Vagina (tissue), 2 donors: ENCODE results near the gene SUN1. TPM values are rescaled to one million over a fixed set of nuclear protein-coding genes. Genes with fewer than 3 reads are reported as not detected.

ENCODE experiments used
- DNase-seq, 2 donors: peaks; one replicate each; pipeline ENCODE4 v3.0.0-alpha.2; 2017; ENCODE audit errors: extremely low spot score in 2 of 2
- H3K27ac ChIP-seq: fragments of 200-600 bp; sonication (generic); one replicate; pipeline ENCODE4 v1.5.1; 2019
- H3K27me3 ChIP-seq: fragments of 200-600 bp; sonication (generic); one replicate; pipeline ENCODE4 v1.5.1; 2019
- H3K36me3 ChIP-seq, 2 donors: fragments of 200-600 bp; sonication (generic); one replicate each; pipeline ENCODE4 v1.5.1; 2017 to 2019
- H3K4me1 ChIP-seq: fragments of 200-600 bp; sonication (generic); one replicate; pipeline ENCODE4 v1.5.1; 2019
- H3K4me3 ChIP-seq, 2 donors: fragments of 200-600 bp; sonication (generic); 1 replicate in 1 of 2; 2 replicates in 1 of 2; pipeline ENCODE4 v1.5.1; 2016 to 2019
- H3K9me3 ChIP-seq: fragments of 200-600 bp; sonication (generic); one replicate; pipeline ENCODE4 v1.5.1; 2019
- POLR2A ChIP-seq, 2 donors: fragments of 450-650 bp; IDR thresholded peaks; one replicate each; pipeline ENCODE4 v1.6.1; 2017; ENCODE audit warnings: antibody characterized with exemption in 2 of 2, mild to moderate bottlenecking in 2 of 2, moderate library complexity in 2 of 2
- POLR2AphosphoS5 ChIP-seq, 2 donors: sonication (generic); formaldehyde crosslinking; IDR thresholded peaks; one replicate each; pipeline ENCODE4 v1.9.0; 2017; ENCODE audit warnings: antibody characterized with exemption in 2 of 2, mild to moderate bottlenecking in 2 of 2, low read depth in 1 of 2; ENCODE audit not compliant: insufficient read depth in 1 of 2
- intact Hi-C: fragments of 100-400 bp; cut with DNase I; formaldehyde crosslinking; loops from one replicate; pipeline ENCODE4 v1.15.1; 2023
- total RNA-seq: library from RNA; depleted of rRNA; stranded (reverse); fragments of >200 nt; gene quantifications from one replicate; pipeline ENCODE4 v1.2.3, GENCODE V29; 2016
- TF ChIP-seq, protein P1 (sequence below), 3 experiments: fragments of 450-650 bp in 2 of 3; fragments of 200-600 bp in 1 of 3; sonication (generic) in 1 of 3; IDR thresholded peaks; one replicate each; pipeline ENCODE4 v1.5.1; 2017 to 2019; ENCODE audit warnings: antibody characterized with exemption in 3 of 3, mild to moderate bottlenecking in 2 of 3, moderate library complexity in 2 of 3

The SUN1 gene
- total RNA-seq, 1 donor from 2014 or later = 170 TPM

DNA sequence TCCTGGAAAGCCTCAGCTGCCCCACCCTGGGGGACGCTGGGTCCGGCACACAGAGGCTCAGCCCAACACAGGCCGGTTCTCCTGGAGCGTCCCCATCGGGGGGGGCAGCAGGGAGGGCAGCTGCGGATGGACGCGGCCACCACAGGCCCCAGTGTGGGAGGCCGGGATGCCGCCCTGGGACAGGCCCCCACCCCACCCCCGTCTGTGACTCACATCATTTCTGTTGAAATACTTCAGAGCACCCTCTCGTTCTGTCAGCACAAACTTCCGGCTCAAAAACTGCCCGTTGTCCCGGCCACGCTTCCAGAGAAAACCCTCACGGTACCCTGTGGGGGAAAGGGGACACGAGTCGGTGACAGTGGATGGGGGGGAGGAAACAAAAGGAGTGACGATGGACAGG lies 72.6 kb downstream of the SUN1 start:
- no peak for DNase-seq
- no peak for TF ChIP-seq POLR2A (IDR thresholded peaks at IDR 0.05)
- TF ChIP-seq, protein P1, sequence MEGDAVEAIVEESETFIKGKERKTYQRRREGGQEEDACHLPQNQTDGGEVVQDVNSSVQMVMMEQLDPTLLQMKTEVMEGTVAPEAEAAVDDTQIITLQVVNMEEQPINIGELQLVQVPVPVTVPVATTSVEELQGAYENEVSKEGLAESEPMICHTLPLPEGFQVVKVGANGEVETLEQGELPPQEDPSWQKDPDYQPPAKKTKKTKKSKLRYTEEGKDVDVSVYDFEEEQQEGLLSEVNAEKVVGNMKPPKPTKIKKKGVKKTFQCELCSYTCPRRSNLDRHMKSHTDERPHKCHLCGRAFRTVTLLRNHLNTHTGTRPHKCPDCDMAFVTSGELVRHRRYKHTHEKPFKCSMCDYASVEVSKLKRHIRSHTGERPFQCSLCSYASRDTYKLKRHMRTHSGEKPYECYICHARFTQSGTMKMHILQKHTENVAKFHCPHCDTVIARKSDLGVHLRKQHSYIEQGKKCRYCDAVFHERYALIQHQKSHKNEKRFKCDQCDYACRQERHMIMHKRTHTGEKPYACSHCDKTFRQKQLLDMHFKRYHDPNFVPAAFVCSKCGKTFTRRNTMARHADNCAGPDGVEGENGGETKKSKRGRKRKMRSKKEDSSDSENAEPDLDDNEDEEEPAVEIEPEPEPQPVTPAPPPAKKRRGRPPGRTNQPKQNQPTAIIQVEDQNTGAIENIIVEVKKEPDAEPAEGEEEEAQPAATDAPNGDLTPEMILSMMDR (IDR thresholded peaks at IDR 0.05) = no peak
- TF ChIP-seq POLR2AphosphoS5 (IDR thresholded peaks at IDR 0.05; ENCODE audit: insufficient read depth in 1 of 2, low read depth in 1 of 2) = no peak
- no peaks in the 10 kb centered on the region for H3K9me3 ChIP-seq
- H3K27ac ChIP-seq = peak overlapping the region; percentile 57
- no peaks in the 10 kb centered on the region for H3K36me3 ChIP-seq
- H3K4me1 ChIP-seq = peaks cover 25% of the 10 kb centered on the region
- H3K4me3 ChIP-seq = no peak overlapping the region
- no peaks in the 10 kb centered on the region for H3K27me3 ChIP-seq
- intact Hi-C loops = no loop called here

GRCh38 chr7:906776-907157 lies 74.5 kb downstream of the SUN1 start:
- Histone ChIP-seq H3K27ac (no peak overlapping the region), H3K4me1 (peaks cover 16% of the 10 kb centered on the region)
- DNase-seq = no peak

DNA sequence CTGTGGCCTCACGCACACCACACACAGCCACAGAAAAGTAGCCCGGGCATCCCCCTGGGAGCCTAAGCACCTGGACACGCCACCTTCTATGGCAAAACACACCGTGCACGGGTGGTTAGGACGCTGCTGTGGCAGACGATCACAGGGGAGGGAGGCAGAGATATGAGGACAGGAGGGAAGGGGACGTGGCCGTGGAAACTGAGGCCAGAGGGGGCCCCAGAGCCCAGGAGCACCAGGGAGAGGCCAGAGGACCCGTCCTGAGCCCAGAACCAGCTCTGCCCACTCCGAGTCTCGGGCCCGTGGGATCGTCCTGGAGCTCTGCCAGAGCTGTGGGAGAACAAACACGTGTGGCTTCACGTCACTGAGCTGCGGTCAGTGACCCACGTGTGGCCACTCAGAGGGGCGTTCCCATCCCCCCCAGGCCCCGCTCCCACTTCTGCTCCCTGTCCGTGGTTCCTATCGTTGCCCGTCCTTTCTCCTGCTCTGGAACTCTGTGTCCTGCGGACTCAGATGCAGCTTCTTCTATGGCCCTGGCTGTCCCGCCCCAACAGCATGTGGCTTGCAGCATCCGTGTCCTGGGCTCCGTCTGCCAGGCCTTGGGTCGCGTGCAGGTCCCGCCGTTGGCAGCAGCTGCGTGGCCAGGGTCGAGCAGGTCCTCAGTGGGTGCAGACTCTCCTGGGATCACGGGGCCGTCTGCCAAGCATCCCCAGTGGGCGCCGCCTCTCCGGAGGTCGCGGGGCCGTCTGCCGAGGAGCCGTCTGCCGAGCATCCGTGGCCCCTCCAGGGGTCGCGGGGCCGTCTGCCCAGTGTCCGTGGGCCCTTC lies 75.1 kb downstream of the SUN1 start:
- no peak for DNase-seq
- TF ChIP-seq, protein P1 (IDR thresholded peaks at IDR 0.05) = no peak
- TF ChIP-seq POLR2AphosphoS5 (IDR thresholded peaks at IDR 0.05; ENCODE audit: insufficient read depth in 1 of 2, low read depth in 1 of 2) (no peak), POLR2A (IDR thresholded peaks at IDR 0.05) (no peak)
- intact Hi-C loops = no loop called here
- no peaks in the 10 kb centered on the region for H3K36me3 ChIP-seq
- H3K27ac ChIP-seq = no peak overlapping the region
- H3K27me3 ChIP-seq = no peaks in the 10 kb centered on the region
- no peak overlapping the region for H3K4me3 ChIP-seq
- peaks cover 14% of the 10 kb centered on the region for H3K4me1 ChIP-seq
- no peaks in the 10 kb centered on the region for H3K9me3 ChIP-seq

More at GRCh38 chr7:906776-907157, 74.5 kb downstream of the SUN1 start:
- TF ChIP-seq, protein P1 (IDR thresholded peaks at IDR 0.05) = no peak
- TF ChIP-seq POLR2A (IDR thresholded peaks at IDR 0.05) = no peak
- TF ChIP-seq POLR2AphosphoS5 (IDR thresholded peaks at IDR 0.05; ENCODE audit: insufficient read depth in 1 of 2, low read depth in 1 of 2) = no peak
- no peaks in the 10 kb centered on the region for H3K27me3 ChIP-seq
- H3K9me3 ChIP-seq = no peaks in the 10 kb centered on the region
- no peak overlapping the region for H3K4me3 ChIP-seq
- intact Hi-C loops = no loop called here
- H3K36me3 ChIP-seq = no peaks in the 10 kb centered on the region

DNA sequence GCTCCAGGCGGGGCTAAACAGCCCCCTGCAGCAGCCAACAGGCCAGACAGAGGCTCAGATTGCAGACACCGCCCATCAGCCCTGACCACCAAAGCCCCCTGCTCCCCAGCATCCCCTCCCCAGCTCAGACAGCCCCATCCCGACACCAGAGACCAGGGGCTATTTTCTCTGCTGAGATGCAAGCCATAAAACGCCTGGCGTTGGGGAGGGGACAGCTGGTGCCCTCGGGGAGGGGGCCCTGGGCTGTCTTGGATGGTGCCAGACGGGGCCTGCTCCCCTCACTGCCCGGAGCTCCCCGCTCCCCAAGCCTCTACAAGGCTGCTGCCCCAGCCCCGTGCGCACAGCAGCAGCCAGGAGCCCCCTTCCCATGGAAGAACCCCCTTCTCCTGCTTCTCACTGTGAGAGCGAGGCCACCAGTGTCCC lies 75.9 kb downstream of the SUN1 start:
- Histone ChIP-seq H3K27ac (no peak overlapping the region), H3K9me3 (no peaks in the 10 kb centered on the region), H3K4me3 (no peak overlapping the region), H3K36me3 (no peaks in the 10 kb centered on the region), H3K4me1 (peaks cover 14% of the 10 kb centered on the region), H3K27me3 (no peaks in the 10 kb centered on the region)
- DNase-seq = no peak
- no peak for TF ChIP-seq POLR2A (IDR thresholded peaks at IDR 0.05)
- TF ChIP-seq, protein P1 (IDR thresholded peaks at IDR 0.05) = no peak
- no peak for TF ChIP-seq POLR2AphosphoS5 (IDR thresholded peaks at IDR 0.05; ENCODE audit: insufficient read depth in 1 of 2, low read depth in 1 of 2)
- intact Hi-C loops = no loop called here
